HG03442 (cell line): ENCODE data around the gene C1QC.

Experiments used
- ATAC-seq: cut with Tn5 transposase; IDR thresholded peaks from one replicate; pipeline ENCODE4 v1.9.1; 2021; ENCODE audit warnings: mild to moderate bottlenecking, moderate library complexity; ENCODE audit not compliant: unreplicated experiment

Gene C1QC

DNA sequence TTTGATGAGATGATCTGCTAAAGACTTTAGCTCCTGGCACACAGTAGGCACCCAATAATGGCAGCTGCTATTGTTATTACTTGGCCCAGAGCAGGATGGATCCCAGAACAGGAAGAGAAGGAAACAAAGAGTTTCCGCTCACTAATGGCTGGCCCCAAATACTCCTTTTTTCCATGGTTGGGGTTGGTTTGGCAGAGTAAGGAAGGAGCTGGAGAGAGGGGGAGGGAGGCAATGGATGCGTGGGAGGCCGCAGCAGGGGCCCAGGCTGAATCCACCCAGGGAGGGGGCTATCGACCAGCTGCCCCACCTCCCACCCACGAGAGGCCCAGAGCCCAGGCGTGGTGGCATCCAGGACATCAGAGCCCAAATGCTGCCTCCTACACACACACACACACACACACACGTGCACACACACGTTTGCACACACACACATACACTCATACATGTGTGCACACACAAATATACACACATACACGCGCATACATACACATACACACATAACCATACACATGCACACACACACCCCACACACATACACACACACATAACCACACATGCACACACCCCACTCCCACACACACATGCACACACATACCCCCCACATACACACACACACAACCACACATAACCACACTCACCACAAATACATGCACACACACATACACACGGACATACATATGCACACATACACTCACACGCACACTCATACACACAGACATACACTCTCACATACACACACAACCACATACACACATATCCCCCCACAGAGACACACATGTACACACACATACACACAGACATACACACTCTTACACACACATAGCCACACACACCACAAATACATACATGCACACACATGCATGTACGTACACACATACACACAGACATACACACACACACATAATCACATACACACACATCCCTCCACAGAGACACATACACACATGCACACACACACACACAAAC lies 34.8 kb downstream of the C1QC start:
- no peak for ATAC-seq

DNA sequence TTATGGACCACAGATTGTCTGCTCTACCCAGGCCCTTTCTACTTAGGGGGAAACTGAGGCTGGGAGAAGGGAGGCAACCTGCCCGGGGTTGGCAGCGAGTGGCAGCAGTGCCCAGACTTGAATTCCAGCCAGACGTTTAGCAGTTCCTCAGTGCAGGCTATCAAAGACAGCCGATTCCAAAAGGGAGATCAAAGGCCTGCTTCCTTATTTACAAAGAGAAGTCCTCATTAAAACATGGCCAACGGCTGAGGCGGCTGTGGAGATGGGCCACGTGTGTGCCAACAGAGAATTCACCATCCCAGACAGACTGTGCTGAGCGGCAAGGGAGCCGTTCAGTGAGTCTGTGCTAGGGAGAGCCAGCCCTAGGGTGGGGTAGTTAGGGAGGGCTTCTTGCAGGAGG lies 37.3 kb downstream of the C1QC start:
- no peak for ATAC-seq

DNA sequence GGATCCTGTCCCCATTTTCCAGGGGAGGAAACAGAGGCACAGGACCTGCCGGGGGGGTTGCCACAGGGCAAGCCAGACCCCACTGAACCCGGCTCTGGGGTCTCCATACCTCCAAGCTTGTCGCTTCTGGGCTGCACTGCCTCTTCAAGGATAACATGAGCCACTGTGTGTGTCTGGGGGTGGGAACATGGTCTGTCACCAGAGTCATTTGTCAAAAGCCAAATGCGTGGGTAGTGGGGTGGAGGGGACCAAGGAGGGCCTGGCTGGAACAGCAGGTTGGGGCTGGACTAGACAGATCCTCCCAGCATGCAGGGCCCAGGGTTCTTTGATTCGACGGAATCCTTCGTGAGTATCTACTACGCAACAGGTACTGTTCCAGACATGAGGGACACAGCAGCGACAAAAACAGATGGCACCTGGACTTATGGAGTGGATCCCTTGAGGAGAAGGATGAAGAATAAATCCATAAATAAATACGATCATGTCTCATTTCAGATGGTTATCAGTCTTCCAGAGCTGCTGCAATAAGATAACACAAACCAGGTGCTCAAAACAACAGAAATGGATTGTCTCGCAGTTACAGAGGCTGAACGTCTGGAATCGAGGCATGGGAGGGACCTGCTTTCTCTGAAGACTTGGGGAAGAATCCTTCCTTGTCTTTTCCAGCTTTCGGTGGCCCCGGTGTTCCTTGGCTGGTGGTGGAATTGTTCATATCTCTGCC lies 38.3 kb downstream of the C1QC start:
- ATAC-seq, result no peak

GRCh38 chr1:22683547-22683946 lies 40.1 kb downstream of the C1QC start:
- ATAC-seq, result no peak

DNA sequence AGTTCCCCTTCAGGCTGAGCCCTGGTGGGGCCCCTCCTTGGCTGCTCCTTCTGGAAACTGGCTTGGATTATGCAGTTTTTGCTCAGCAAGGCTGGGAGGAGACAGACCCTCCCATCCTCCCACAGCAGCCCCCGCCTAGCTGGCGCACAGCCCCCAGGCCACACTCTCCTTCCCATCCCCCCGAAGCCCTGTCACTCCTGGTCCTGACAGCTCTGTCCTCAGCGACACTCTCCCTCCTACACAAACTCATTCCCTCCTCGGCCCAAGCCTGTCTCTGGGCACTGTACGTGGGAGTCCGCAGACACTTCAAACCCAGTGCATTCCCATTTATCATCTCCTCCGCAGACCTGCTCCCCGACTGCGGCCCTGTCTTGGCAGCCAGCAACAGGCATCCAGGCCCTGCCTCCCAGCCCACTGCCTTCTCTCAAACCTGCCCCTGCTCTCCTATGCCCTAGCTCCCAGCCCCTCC lies 42.2 kb downstream of the C1QC start:
- no peak for ATAC-seq

- ATAC-seq, result no peak
Observed at GRCh38 chr1:22687191-22687590, 43.8 kb downstream of the C1QC start.

- no peak for ATAC-seq
Observed at GRCh38 chr1:22688466-22688865, 45.0 kb downstream of the C1QC start.

DNA sequence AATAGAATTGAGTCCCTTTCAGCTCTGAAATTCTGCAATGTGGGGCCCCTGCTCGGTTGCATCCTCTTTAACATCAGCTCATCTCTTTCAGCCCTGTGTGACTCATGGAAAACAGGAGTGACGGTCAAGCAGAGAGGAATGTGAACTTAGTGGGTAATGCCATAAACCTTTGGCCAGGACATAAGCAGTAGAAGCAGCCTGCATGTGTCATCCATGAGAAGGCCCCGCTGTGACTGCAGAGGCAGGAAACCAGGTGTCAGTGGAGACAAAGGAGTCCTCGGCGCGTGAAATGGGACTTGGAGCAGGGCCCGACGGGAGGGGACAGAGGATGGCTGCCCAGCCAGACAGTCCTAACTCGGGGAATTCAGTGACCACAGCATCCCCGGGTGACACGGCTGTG lies 46.1 kb downstream of the C1QC start:
- no peak for ATAC-seq

- ATAC-seq, result no peak
Observed at GRCh38 chr1:22691031-22691753, 47.8 kb downstream of the C1QC start.

DNA sequence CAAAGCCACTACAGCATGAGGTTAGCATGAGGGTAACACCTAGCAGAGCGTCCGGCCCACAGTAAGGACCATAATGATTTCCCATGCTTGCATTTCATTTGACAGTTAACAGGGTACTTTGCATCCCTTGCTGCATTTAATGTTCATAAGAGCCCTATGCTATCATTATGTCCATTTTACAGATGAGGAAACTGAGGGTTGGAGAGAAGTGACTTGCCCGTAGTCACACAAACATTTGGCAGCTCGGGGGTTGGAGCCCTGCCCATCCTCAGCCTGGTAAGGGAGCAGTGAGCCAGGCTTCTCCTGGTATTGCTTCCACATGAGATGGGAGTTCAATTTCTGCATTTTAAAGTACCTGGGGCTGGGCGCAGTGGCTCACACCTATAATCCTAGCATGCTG lies 50.7 kb downstream of the C1QC start:
- no peak for ATAC-seq

DNA sequence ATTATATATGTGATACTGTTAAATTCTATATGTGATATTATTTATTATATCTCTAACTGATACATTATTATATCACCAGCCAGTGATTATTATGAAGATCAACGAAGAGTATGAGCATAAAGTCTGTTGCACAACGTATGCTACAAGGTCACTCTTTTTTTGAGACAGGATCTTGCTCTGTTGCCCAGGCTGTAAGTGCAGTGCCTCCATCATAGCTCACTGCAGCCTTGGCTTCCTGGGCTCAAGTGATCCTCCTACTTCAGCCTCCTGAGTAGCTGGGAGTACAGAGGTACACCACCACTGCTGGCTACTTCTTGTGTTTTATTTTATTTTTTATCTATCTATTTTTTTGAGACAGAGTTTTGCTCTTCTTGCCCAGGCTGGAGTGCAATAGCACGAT lies 53.2 kb downstream of the C1QC start:
- ATAC-seq, result no peak
